K562 (cell line): ENCODE measurements around the gene ACSS2. TPM values are rescaled to one million over a fixed set of nuclear protein-coding genes. Genes with fewer than 3 reads are reported as not detected.

ENCODE experiments used
- CREB3 ChIP-seq: fragments of 450-650 bp; conservative IDR thresholded peaks from 2 replicates; pipeline ENCODE4 v1.6.1; 2016; ENCODE audit warnings: missing genetic modification characterization, low read depth, mild to moderate bottlenecking, missing compliant biosample characterization, moderate library complexity
- GATAD2B ChIP-seq: fragments of 450-650 bp; IDR thresholded peaks from 2 replicates; pipeline ENCODE4 v1.6.1; 2017; ENCODE audit warnings: mild to moderate bottlenecking, borderline replicate concordance
- KDM1A ChIP-seq, 2 experiments: fragments of 450-650 bp; IDR thresholded peaks; 2 replicates each; pipeline ENCODE4 v1.6.1; 2016; ENCODE audit warnings: mild to moderate bottlenecking in 2 of 2
- MED1 ChIP-seq: sonication (generic); formaldehyde crosslinking; IDR thresholded peaks from 2 replicates; pipeline ENCODE4 v1.8.1; 2023; ENCODE audit warnings: missing genetic modification reagents, borderline replicate concordance
- MITF ChIP-seq: IDR thresholded peaks from 2 replicates; pipeline ENCODE4 v1.6.1; 2014; ENCODE audit warnings: antibody characterized with exemption
- NEUROD1 ChIP-seq: fragments of 150-350 bp; IDR thresholded peaks from 2 replicates; pipeline ENCODE4 v1.6.1; 2014; ENCODE audit warnings: borderline replicate concordance, low read length, low read depth; ENCODE audit not compliant: partially characterized antibody
- NFIX ChIP-seq: fragments of 250-450 bp; sonication (Bioruptor Pico); IDR thresholded peaks from 2 replicates; pipeline ENCODE4 v1.4.0; 2020; ENCODE audit warnings: low read depth, mild to moderate bottlenecking, moderate library complexity
- NUFIP1 ChIP-seq: fragments of 450-650 bp; IDR thresholded peaks from 2 replicates; pipeline ENCODE4 v1.6.1; 2018; ENCODE audit not compliant: partially characterized antibody
- POU5F1 ChIP-seq: fragments of 150-350 bp; IDR thresholded peaks from 2 replicates; pipeline ENCODE4 v1.6.1; 2014; ENCODE audit warnings: borderline replicate concordance, low read length, low read depth, mild to moderate bottlenecking; ENCODE audit not compliant: partially characterized antibody
- PRDM10 ChIP-seq: fragments of 450-650 bp; IDR thresholded peaks from 2 replicates; pipeline ENCODE4 v1.6.1; 2018; ENCODE audit not compliant: partially characterized antibody
- PRPF4 ChIP-seq: fragments of 200-400 bp; formaldehyde crosslinking; IDR thresholded peaks from one replicate; pipeline ENCODE4 v1.6.1; 2017; ENCODE audit warnings: low read length, low read depth, mild to moderate bottlenecking; ENCODE audit not compliant: insufficient read depth, poor library complexity, severe bottlenecking
- ZNF766 ChIP-seq: fragments of 200-800 bp; sonication (Bioruptor generic); conservative IDR thresholded peaks from 2 replicates; pipeline ENCODE4 v1.6.1; 2016; ENCODE audit warnings: missing genetic modification characterization, missing compliant biosample characterization
- ZNF830 ChIP-seq: fragments of 250-450 bp; sonication (Bioruptor Pico); IDR thresholded peaks from 2 replicates; pipeline ENCODE4 v1.5.0; 2021; ENCODE audit warnings: mild to moderate bottlenecking
- polyA plus RNA-seq, 8 experiments: library from polyadenylated mRNA; depleted of rRNA in 4 of 8; stranded (reverse) in 5 of 8; unstranded in 3 of 8; fragments of >200 nt; fragmentation: Nextera tagmentation in 2 of 8; fragmentation: Illumina TruSeq in 1 of 8; extraction: Ambion mirVana in 2 of 8; extraction: Trizol in 1 of 8; gene quantifications; 2 replicates each; pipeline versions ENCODE4 v1.2.1 to v1.2.3, GENCODE V29; 2011 to 2014; ENCODE audit warnings: inconsistent platforms in 1 of 8, missing spikeins in 1 of 8
- total RNA-seq, 7 experiments: library from RNA; depleted of rRNA in 6 of 7; stranded (reverse); fragments of >200 nt in 6 of 7; fragmentation: Illumina TruSeq in 2 of 7; extraction: Trizol in 2 of 7; gene quantifications; 2 replicates each; pipeline versions ENCODE4 v1.2.1 to v1.2.3, GENCODE V29; 2011 to 2021; ENCODE audit warnings: low replicate concordance in 1 of 7
- TF ChIP-seq, protein P1 (sequence below): fragments of 250-450 bp; sonication (Bioruptor Pico); IDR thresholded peaks from 2 replicates; pipeline ENCODE4 v1.4.0; 2020; ENCODE audit warnings: mild to moderate bottlenecking, moderate library complexity

The ACSS2 gene
- total and polyA plus RNA-seq, 9 of the 15 experiments (the other 6 are each of a cell fraction or from before 2014, with no cell fraction given): 21.9 to 246 (median 66.2) TPM

GRCh38 chr20:34955231-34956040 is 79.0 kb downstream of the ACSS2 start, which contains the start of the genes GSS and MYH7B (continued):
- TF ChIP-seq MITF (no peak), GATAD2B (no peak), POU5F1 (no peak), MED1 (CRISPR knock-in tag) (no peak), NFIX (CRISPR knock-in tag) (no peak), ZNF766 (CRISPR knock-in tag) (peak; percentile 65), CREB3 (tag) (no peak), NEUROD1 (peak; percentile 44), PRPF4 (no peak), KDM1A (IDR thresholded peaks at IDR 0.05) (no peak), ZNF830 (CRISPR knock-in tag) (no peak), PRDM10 (peak; percentile 28), NUFIP1 (peak; percentile 24)
- TF ChIP-seq, protein P1, sequence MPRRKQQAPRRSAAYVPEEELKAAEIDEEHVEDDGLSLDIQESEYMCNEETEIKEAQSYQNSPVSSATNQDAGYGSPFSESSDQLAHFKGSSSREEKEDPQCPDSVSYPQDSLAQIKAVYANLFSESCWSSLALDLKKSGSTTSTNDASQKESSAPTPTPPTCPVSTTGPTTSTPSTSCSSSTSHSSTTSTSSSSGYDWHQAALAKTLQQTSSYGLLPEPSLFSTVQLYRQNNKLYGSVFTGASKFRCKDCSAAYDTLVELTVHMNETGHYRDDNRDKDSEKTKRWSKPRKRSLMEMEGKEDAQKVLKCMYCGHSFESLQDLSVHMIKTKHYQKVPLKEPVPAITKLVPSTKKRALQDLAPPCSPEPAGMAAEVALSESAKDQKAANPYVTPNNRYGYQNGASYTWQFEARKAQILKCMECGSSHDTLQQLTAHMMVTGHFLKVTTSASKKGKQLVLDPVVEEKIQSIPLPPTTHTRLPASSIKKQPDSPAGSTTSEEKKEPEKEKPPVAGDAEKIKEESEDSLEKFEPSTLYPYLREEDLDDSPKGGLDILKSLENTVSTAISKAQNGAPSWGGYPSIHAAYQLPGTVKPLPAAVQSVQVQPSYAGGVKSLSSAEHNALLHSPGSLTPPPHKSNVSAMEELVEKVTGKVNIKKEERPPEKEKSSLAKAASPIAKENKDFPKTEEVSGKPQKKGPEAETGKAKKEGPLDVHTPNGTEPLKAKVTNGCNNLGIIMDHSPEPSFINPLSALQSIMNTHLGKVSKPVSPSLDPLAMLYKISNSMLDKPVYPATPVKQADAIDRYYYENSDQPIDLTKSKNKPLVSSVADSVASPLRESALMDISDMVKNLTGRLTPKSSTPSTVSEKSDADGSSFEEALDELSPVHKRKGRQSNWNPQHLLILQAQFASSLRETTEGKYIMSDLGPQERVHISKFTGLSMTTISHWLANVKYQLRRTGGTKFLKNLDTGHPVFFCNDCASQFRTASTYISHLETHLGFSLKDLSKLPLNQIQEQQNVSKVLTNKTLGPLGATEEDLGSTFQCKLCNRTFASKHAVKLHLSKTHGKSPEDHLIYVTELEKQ: no peak
